ENCODE measurements around the gene GALNT13.

The GALNT13 gene

DNA sequence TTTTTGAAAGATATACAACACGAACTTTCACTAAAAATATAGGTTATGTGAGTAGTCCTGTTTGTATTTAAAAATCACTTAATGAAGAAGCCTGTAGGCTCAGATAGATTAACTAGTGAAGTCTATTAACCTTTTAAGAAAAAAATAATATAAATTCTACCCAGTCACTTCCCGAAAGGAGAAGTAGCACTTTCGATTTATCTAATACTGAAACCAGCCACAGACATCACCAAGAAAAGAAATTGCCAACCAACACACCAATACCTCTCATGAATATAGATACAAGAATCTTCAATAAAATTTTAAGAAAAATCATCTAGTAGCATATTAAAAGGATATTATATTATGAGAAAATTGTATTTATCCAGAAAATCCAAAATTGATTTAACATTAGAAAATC, 160.5 kb downstream of the GALNT13 start:
- Histone ChIP-seq H3K27me3 (ENCODE audit: low read length) (no peaks in the 10 kb centered on the region), H3F3A (ENCODE audit: insufficient read depth) (no peaks in the 10 kb centered on the region), H3K9me3 (ENCODE audit: insufficient read depth, low read length) (no peaks in the 10 kb centered on the region), H3K4me2 (ENCODE audit: low read depth, low read length, poor library complexity, severe bottlenecking) (no peak overlapping the region), H3K9me2 (replicated peaks; ENCODE audit: insufficient read depth, low read length) (no peaks in the 10 kb centered on the region), H3K4me3 (ENCODE audit: insufficient read depth, low read length, poor library complexity, severe bottlenecking) (no peak overlapping the region), H4K20me1 (ENCODE audit: low read depth, low read length) (no peaks in the 10 kb centered on the region), H3K36me3 (ENCODE audit: low read length) (no peaks in the 10 kb centered on the region), H3K9ac (ENCODE audit: low read length) (no peak overlapping the region), H3K79me2 (ENCODE audit: insufficient read depth, low read length) (no peaks in the 10 kb centered on the region), H3K27ac (ENCODE audit: low read depth, low read length) (no peak overlapping the region), H2AFZ (ENCODE audit: low read depth, low read length, severe bottlenecking) (no peak overlapping the region)
- no peak for TF ChIP-seq EZH2phosphoT487 (conservative IDR thresholded peaks at IDR 0.05; ENCODE audit: low read length)
- TF ChIP-seq, protein P1, sequence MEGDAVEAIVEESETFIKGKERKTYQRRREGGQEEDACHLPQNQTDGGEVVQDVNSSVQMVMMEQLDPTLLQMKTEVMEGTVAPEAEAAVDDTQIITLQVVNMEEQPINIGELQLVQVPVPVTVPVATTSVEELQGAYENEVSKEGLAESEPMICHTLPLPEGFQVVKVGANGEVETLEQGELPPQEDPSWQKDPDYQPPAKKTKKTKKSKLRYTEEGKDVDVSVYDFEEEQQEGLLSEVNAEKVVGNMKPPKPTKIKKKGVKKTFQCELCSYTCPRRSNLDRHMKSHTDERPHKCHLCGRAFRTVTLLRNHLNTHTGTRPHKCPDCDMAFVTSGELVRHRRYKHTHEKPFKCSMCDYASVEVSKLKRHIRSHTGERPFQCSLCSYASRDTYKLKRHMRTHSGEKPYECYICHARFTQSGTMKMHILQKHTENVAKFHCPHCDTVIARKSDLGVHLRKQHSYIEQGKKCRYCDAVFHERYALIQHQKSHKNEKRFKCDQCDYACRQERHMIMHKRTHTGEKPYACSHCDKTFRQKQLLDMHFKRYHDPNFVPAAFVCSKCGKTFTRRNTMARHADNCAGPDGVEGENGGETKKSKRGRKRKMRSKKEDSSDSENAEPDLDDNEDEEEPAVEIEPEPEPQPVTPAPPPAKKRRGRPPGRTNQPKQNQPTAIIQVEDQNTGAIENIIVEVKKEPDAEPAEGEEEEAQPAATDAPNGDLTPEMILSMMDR (IDR thresholded peaks at IDR 0.05; ENCODE audit: insufficient read depth, low read length, poor library complexity, severe bottlenecking): no peak

- no peak overlapping the region for H3K9ac ChIP-seq (ENCODE audit: low read length)
- no peaks in the 10 kb centered on the region for H3K79me2 ChIP-seq (ENCODE audit: insufficient read depth, low read length)
- H3K4me3 ChIP-seq (ENCODE audit: insufficient read depth, low read length, poor library complexity, severe bottlenecking): no peak overlapping the region
- no peaks in the 10 kb centered on the region for H3K27me3 ChIP-seq (ENCODE audit: low read length)
- H3K9me3 ChIP-seq (ENCODE audit: insufficient read depth, low read length): no peaks in the 10 kb centered on the region
- no peaks in the 10 kb centered on the region for H3K9me2 ChIP-seq (replicated peaks; ENCODE audit: insufficient read depth, low read length)
- H2AFZ ChIP-seq (ENCODE audit: low read depth, low read length, severe bottlenecking): no peak overlapping the region
- H3K36me3 ChIP-seq (ENCODE audit: low read length): no peaks in the 10 kb centered on the region
- no peak overlapping the region for H3K27ac ChIP-seq (ENCODE audit: low read depth, low read length)
- H4K20me1 ChIP-seq (ENCODE audit: low read depth, low read length): no peaks in the 10 kb centered on the region
- H3F3A ChIP-seq (ENCODE audit: insufficient read depth): no peaks in the 10 kb centered on the region
- TF ChIP-seq EZH2phosphoT487 (conservative IDR thresholded peaks at IDR 0.05; ENCODE audit: low read length): no peak
- TF ChIP-seq, protein P1 (IDR thresholded peaks at IDR 0.05; ENCODE audit: insufficient read depth, low read length, poor library complexity, severe bottlenecking): no peak
- no peak overlapping the region for H3K4me2 ChIP-seq (ENCODE audit: low read depth, low read length, poor library complexity, severe bottlenecking)
These were observed 174.8 kb downstream of the GALNT13 start for GRCh38 chr2:154046493-154046892.

DNA sequence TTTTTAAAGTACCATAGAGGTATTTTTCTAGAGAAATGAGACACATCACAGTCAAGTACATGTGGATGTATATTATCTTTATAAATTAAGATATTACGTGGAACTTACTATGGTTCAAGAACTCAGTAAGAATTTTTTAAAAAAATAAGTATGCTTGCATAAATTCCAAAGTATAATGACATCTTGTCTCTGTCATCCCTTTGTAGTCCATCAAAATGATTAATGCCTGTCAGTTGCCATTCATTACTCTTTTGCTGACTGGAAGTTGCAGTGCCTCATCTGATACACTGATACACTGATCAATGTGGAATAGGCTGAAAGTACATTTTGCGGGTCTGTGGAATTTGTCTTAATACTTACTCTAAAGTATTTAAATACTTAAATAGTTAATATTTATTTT, 177.2 kb downstream of the GALNT13 start:
- Histone ChIP-seq H3K9ac (ENCODE audit: low read length) (no peak overlapping the region), H2AFZ (ENCODE audit: low read depth, low read length, severe bottlenecking) (no peak overlapping the region), H3K27ac (ENCODE audit: low read depth, low read length) (no peak overlapping the region), H3K27me3 (ENCODE audit: low read length) (no peaks in the 10 kb centered on the region), H3K4me3 (ENCODE audit: insufficient read depth, low read length, poor library complexity, severe bottlenecking) (no peak overlapping the region), H3K36me3 (ENCODE audit: low read length) (no peaks in the 10 kb centered on the region), H3F3A (ENCODE audit: insufficient read depth) (no peaks in the 10 kb centered on the region), H3K9me3 (ENCODE audit: insufficient read depth, low read length) (no peaks in the 10 kb centered on the region), H3K9me2 (replicated peaks; ENCODE audit: insufficient read depth, low read length) (no peaks in the 10 kb centered on the region), H4K20me1 (ENCODE audit: low read depth, low read length) (no peaks in the 10 kb centered on the region), H3K79me2 (ENCODE audit: insufficient read depth, low read length) (no peaks in the 10 kb centered on the region), H3K4me2 (ENCODE audit: low read depth, low read length, poor library complexity, severe bottlenecking) (no peak overlapping the region)
- TF ChIP-seq, protein P1 (IDR thresholded peaks at IDR 0.05; ENCODE audit: insufficient read depth, low read length, poor library complexity, severe bottlenecking): no peak
- no peak for TF ChIP-seq EZH2phosphoT487 (conservative IDR thresholded peaks at IDR 0.05; ENCODE audit: low read length)

Data from SU-DHL-6 (cell line).